A673 (cell line): ENCODE measurements around the gene CES3.

ENCODE experiments used
- EZH2 ChIP-seq: fragments of 200-600 bp; sonication (generic); IDR thresholded peaks from 2 replicates; pipeline ENCODE4 v1.6.1; 2017; ENCODE audit warnings: borderline replicate concordance, low read depth, mild to moderate bottlenecking, mixed read lengths, antibody characterized with exemption, low read length; ENCODE audit not compliant: poor library complexity, severe bottlenecking
- TF ChIP-seq, protein P1 (sequence below): fragments of 300-800, 200-600 bp; sonication (generic); conservative IDR thresholded peaks from 2 replicates; pipeline ENCODE4 v1.5.1; 2017; ENCODE audit warnings: low read depth, mild to moderate bottlenecking, antibody characterized with exemption, low read length, moderate library complexity, mixed read lengths

DNA sequence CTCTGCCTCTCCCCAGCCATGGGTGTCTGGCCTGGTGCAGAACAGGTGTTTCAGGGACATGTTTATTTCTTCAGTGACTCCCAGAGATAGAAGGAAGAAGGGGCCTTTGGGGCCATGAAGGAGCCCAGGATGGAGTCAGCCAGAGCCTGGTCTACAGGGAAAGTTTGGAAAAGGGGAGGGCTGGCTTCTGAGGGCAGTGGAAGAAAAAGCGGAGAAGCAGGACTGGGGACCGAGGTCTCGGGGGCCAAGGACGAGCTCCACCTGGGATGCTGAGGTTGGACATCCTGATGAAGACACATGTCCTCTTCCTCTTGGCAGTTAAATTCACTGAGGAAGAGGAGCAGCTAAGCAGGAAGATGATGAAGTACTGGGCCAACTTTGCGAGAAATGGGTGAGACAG, 18.1 kb upstream of the CES3 start:
- TF ChIP-seq, protein P1, sequence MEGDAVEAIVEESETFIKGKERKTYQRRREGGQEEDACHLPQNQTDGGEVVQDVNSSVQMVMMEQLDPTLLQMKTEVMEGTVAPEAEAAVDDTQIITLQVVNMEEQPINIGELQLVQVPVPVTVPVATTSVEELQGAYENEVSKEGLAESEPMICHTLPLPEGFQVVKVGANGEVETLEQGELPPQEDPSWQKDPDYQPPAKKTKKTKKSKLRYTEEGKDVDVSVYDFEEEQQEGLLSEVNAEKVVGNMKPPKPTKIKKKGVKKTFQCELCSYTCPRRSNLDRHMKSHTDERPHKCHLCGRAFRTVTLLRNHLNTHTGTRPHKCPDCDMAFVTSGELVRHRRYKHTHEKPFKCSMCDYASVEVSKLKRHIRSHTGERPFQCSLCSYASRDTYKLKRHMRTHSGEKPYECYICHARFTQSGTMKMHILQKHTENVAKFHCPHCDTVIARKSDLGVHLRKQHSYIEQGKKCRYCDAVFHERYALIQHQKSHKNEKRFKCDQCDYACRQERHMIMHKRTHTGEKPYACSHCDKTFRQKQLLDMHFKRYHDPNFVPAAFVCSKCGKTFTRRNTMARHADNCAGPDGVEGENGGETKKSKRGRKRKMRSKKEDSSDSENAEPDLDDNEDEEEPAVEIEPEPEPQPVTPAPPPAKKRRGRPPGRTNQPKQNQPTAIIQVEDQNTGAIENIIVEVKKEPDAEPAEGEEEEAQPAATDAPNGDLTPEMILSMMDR: no peak
- no peak for TF ChIP-seq EZH2
